ENCODE data around the gene OR2Z1. TPM values are rescaled to one million over a fixed set of nuclear protein-coding genes. Genes with fewer than 3 reads are reported as not detected.
"Not testable (repeated sequence)": the region's sequence is repeated elsewhere in the genome, so short reads cannot be mapped to it uniquely, and the experiment has no call there.

The OR2Z1 gene
- total RNA-seq, 1 experiment from 2014 or later = not detected

DNA sequence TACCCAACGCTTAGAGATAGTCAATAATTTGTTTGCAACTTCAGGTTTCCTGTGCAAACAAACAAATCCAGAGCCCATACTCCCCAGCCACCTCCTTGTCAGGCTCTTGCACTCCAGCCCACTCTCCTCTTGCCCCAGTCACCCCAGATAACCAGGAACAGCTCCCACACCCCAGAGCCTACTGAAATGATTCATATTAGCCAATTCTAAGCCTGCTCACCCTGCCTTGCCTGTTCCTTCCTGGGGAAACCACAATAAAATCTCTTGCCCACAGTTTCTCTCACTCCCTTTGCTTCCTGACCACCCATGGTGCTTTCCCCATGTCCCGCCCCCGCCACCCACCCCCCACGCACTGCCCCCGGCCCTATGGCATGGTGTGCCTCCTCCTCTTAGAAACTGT, 19.1 kb upstream of the OR2Z1 start:
- no peak for DNase-seq (ENCODE audit: low read depth)

DNA sequence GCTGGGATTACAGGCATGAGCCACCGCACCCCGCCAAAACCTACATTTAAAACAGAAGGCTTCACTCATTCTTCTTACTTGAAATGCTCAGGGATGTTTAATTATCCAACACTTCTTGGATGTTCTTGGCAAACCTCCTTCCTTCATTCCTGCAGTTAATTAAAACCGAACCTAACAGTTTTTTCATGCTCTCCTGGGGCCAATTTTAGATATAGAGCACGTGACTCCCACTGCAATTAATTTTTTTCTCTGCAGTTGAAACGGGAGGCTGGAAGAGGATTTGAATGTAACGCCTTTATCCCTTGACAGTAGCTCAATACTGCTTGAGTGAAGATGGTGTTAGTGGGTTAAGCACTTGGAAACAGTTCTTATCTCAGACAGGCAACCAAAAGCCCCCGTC, 18.2 kb upstream of the OR2Z1 start:
- no peak for DNase-seq (ENCODE audit: low read depth)

DNA sequence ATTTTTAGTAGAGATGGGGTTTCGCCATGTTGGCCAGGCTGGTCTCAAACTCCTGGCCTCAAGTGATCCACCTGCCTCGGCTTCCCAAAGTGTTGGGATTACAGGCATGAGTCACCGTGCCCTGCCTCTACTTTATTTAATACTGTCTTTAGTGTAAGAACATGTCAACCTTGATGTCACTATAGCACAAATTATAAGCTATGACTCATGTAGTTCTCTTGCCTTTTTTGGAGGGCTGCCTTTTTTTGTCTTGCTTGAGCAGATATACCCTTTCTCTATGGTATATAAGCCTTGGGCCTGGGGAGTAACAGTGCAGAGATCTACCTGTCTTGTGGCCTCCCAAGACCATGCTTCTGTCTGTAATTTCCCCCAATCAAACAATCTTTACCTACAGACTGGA, 16.1 kb upstream of the OR2Z1 start:
- not testable (repeated sequence) for DNase-seq (ENCODE audit: low read depth)

DNA sequence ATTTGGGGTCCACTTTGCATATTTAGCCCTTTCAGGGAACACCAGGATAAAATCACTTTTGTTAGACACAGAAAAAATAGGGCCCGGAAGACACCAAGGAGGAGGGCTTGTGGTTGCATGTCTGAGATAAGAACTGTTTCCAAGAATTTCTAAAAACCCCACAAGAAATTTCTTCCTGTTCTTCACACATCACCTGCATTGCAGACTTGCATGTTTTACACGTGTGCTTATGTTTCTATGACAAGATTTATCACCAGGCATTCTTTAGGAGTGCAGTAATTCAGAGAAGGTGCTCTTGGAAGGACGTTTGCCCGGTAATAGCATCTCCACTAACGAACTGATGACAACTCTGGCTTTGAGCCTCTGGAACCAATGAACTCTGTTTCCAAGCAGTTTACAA, 15.7 kb upstream of the OR2Z1 start:
- DNase-seq (ENCODE audit: low read depth) = no peak

DNA sequence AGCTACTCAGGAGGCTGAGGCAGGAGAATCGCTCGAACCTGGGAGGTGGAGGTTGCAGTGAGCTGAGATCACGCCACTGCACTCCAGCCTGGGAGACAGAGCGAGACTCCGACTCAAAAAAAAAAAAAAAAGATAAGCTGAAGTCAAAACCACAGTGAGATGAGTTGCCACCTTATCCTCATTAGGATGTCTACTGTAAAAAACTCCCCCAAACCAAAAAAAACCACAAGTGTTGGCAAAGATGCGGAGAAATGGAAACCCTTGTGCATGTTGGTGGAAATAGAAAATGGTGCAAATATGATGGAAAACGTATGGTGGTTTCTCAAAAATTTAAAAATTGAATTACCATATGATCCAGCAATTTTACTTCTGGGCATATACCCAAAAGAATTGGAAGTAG, 11.1 kb upstream of the OR2Z1 start:
- DNase-seq (ENCODE audit: low read depth) = not testable (repeated sequence)

DNA sequence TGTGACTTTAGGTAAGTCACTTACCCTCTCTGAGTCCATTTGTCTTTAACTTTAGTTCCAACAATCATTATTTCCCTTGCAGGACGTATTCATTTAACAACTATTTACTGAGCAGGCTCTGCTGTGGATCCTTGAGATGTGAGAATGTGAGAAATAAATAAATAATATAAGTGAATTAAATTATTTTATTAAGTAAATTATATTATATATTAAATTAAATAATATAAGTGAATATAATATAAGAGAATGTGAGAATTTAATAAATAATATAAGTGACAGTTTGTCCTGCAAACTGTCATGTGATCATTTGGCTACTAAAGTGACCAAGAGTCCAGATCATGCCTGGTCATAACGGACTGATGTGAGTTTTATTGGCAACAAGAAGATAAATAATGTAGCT, 598 bp downstream of the OR2Z1 start:
- no peak for DNase-seq (ENCODE audit: low read depth)

DNA sequence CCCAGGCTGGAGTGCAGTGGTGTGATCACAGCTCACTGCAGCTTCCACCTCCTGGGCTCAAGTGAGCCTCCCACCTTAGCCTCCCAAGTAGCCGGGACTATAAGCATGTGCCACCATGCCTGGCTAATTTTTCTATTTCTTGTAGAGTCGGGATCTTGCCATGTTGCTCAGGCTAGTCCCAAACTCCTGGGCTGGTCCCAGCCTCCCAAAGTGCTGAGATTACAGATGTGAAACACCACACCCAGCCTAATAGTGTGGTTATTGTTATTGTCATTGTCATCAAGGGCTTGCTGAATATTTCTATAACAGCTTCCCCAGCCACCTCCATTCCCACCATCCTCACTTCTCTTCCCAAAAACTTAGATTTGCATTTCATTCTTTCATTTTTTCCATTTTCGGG, 2.8 kb downstream of the OR2Z1 start:
- no peak for DNase-seq (ENCODE audit: low read depth)

DNA sequence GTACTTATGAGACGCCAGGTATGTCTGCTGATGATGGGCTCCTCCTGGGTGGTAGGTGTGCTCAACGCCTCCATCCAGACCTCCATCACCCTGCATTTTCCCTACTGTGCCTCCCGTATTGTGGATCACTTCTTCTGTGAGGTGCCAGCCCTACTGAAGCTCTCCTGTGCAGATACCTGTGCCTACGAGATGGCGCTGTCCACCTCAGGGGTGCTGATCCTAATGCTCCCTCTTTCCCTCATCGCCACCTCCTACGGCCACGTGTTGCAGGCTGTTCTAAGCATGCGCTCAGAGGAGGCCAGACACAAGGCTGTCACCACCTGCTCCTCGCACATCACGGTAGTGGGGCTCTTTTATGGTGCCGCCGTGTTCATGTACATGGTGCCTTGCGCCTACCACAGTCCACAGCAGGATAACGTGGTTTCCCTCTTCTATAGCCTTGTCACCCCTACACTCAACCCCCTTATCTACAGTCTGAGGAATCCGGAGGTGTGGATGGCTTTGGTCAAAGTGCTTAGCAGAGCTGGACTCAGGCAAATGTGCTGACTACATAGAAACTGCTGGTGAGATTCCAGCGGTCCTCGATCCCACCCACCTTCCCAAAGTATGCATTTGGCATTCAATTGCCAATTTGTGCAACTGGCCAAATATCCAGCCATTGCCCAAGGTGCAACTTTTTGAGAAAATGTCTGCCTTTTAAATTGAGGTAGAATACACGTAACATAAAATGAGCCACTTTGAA, 10.2 kb downstream of the OR2Z1 start:
- DNase-seq (ENCODE audit: low read depth) = peak; percentile 2

DNA sequence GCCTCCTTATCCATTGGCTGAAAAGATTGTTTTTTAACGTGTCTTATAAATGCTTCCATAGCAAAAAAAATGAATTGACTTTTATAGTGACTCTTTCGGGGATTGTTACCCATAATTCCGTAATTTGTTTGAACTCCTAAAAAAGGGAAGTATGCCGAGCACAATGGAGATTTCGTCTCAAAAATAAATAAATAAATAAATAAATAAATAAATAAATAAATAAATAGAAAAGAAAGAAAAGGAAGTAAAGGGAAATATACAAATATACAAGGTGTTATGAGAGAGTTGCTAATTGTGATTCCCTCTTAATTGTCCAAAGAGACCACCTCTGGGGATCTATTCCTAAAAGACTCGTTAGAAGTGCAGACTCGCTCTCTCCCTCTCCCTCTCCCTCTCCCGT, 16.9 kb downstream of the OR2Z1 start:
- DNase-seq (ENCODE audit: low read depth) = no peak

DNA sequence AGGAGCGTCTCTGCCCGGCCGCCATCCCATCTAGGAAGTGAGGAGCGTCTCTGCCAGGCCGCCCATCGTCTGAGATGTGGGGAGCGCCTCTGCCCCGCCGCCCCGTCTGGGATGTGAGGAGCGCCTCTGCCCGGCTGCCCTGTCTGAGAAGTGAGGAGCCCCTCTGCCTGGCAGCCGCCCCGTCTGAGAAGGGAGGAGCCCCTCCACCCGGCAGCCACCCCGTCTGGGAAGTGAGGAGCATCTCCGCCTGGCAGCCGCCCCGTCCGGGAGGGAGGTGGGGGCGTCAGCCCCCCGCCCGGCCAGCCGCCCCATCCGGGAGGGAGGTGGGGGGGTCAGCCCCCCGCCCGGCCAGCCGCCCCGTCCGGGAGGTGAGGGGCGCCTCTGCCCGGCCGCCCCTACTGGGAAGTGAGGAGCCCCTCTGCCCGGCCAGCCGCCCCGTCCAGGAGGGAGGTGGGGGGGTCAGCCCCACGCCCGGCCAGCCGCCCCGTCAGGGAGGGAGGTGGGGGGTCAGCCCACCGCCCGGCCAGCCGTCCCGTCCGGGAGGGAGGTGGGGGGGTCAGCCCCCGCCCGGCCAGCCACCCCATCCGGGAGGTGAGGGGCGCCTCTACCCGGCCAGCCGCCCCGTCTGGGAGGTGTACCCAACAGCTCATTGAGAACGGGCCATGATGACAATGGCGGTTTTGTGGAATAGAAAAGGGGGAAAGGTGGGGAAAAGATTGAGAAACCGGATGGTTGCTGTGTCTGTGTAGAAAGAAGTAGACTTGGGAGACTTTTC, 18.0 kb downstream of the OR2Z1 start:
- not testable (repeated sequence) for DNase-seq (ENCODE audit: low read depth)

DNA sequence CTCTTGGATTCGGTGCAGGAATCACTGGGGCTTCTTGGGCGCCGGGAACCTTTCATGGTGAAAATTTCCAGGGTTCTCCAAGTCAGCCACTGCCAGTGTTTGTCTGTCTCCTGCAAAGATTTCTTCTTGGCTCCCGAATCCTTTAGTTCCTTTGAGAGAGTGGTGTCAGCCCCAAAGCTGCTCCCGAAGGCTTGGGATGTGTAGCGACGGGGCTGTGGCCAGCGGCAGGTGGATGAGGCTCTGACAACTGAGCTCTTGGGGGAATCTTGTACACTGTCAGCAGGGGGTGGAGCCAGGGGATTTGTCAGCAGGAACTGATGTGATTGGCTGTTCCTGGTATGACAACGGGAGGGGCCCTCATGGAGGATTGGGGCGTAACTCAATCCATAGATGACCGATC, 45.8 kb downstream of the OR2Z1 start:
- not testable (repeated sequence) for DNase-seq (ENCODE audit: low read depth)

DNA sequence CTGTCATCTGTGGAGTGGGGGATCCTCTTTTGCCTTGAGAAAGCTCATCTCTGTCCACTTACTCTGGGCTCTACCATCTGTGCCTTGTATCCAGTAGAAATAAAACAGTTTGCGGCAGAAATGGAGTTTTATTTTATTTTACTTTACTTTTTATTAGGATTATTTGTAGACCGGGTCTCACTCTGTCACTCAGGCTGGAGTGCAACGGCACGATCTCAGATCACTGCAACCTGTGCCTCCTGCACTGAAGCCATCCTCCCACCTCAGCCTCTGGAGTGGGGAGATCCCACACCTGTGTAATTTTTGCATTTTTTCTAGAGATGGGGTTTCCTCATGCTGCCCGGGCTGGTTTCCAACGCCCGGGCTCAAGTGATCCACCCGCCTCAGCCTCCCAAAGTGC, 47.8 kb downstream of the OR2Z1 start:
- not testable (repeated sequence) for DNase-seq (ENCODE audit: low read depth)

DNA sequence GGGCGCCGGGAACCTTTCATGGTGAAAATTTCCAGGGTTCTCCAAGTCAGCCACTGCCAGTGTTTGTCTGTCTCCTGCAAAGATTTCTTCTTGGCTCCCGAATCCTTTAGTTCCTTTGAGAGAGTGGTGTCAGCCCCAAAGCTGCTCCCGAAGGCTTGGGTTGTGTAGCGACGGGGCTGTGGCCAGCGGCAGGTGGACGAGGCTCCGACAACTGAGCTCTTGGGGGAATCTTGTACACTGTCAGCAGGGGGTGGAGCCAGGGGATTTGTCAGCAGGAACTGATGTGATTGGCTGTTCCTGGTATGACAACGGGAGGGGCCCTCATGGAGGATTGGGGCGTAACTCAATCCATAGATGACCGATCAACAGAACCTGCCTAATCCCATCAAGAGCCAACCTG, 52.2 kb downstream of the OR2Z1 start:
- DNase-seq (ENCODE audit: low read depth) = not testable (repeated sequence)

Other genes with a start within 250 kb of the OR2Z1 start
- not detected in 2 replicates for gene PRAM1, start 219.0 kb upstream of the OR2Z1 start, total RNA-seq (2014; rRNA removed; shearing (Covaris generic))
- 4.5 and 6.3 TPM in 2 replicates for gene ZNF414, start 207.5 kb upstream of the OR2Z1 start, total RNA-seq (2014; rRNA removed; shearing (Covaris generic))
- 0.15 and 0.25 TPM in 2 replicates for gene MYO1F, start 144.2 kb upstream of the OR2Z1 start, total RNA-seq (2014; rRNA removed; shearing (Covaris generic))
- 3.4 and 5.4 TPM in 2 replicates for gene ADAMTS10, start 110.9 kb upstream of the OR2Z1 start, total RNA-seq (2014; rRNA removed; shearing (Covaris generic))
- not detected in 2 replicates for gene NFILZ, start 91.0 kb upstream of the OR2Z1 start, total RNA-seq (2014; rRNA removed; shearing (Covaris generic))
- not detected in 2 replicates for gene ACTL9, start 22.8 kb upstream of the OR2Z1 start, total RNA-seq (2014; rRNA removed; shearing (Covaris generic))
- gene ZNF558, start 110.7 kb downstream of the OR2Z1 start, total RNA-seq (2014; rRNA removed; shearing (Covaris generic)) = 4.5 and 20.4 TPM in 2 replicates
- not detected in 2 replicates for gene MBD3L1, start 110.7 kb downstream of the OR2Z1 start, total RNA-seq (2014; rRNA removed; shearing (Covaris generic))

All from M059J (cell line).